ENCODE results near the gene ELF5. TPM values are rescaled to one million over a fixed set of nuclear protein-coding genes. Genes with fewer than 3 reads are reported as not detected.

The ELF5 gene
- total and polyA plus RNA-seq, 11 donors: not detected

- Histone ChIP-seq H3K36me3 (peaks cover 0 to 28% (median 17%) of the 10 kb centered on the region in 9 donors), H3K4me1 (no peaks in the 10 kb centered on the region), H3K4me3 (no peak overlapping the region), H3K9me3 (no peaks in the 10 kb centered on the region), H3K27ac (no peak overlapping the region), H3K27me3 (peaks cover 0 to 4% (median 0%) of the 10 kb centered on the region in 9 donors)
- intact Hi-C loops (cut with DNase I): no loop called here
- ATAC-seq: no peak
- TF ChIP-seq CTCF (IDR thresholded peaks at IDR 0.05) (no peak), POLR2A (IDR thresholded peaks at IDR 0.05) (no peak)
- WGBS, 4 donors: 84 to 95% (median 87%) methylated on average over 4 of the region's 4 CpGs
- DNase-seq: no peak
These were observed 36.7 kb downstream of the ELF5 start for GRCh38 chr11:34476849-34477248.

GRCh38 chr11:34475656-34476055 is 37.9 kb downstream of the ELF5 start:
- intact Hi-C loops (cut with DNase I): no loop called here

GRCh38 chr11:34473603-34474169 is 39.9 kb downstream of the ELF5 start:
- Histone ChIP-seq H3K9me3 (no peaks in the 10 kb centered on the region), H3K27ac (no peak overlapping the region), H3K27me3 (peaks cover 0 to 2% (median 0%) of the 10 kb centered on the region in 9 donors), H3K4me1 (no peaks in the 10 kb centered on the region), H3K4me3 (no peak overlapping the region), H3K36me3 (peaks cover 0 to 60% (median 49%) of the 10 kb centered on the region in 9 donors)
- no peak for ATAC-seq
- DNase-seq: no peak
- 93 to 97% (median 95%) methylated on average over 4 of the region's 4 CpGs for WGBS, 4 donors
- intact Hi-C loops (cut with DNase I): no loop called here
- TF ChIP-seq CTCF (IDR thresholded peaks at IDR 0.05) (no peak), POLR2A (IDR thresholded peaks at IDR 0.05) (no peak)

More at GRCh38 chr11:34475656-34476055, 37.9 kb downstream of the ELF5 start:
- no peak overlapping the region for H3K27ac ChIP-seq
- H3K27me3 ChIP-seq: peaks cover 0 to 4% (median 0%) of the 10 kb centered on the region in 9 donors
- H3K4me3 ChIP-seq: no peak overlapping the region
- ATAC-seq (no peak), DNase-seq (no peak)
- H3K36me3 ChIP-seq: peaks cover 0 to 40% (median 29%) of the 10 kb centered on the region in 9 donors
- no peaks in the 10 kb centered on the region for H3K9me3 ChIP-seq
- H3K4me1 ChIP-seq: no peaks in the 10 kb centered on the region
- 45 to 55% (median 51%) methylated on average over 3 of the region's 3 CpGs for WGBS, 4 donors
- no peak for TF ChIP-seq POLR2A (IDR thresholded peaks at IDR 0.05)
- no peak for TF ChIP-seq CTCF (IDR thresholded peaks at IDR 0.05)

- Histone ChIP-seq H3K9me3 (peaks cover 0 to 27% (median 11%) of the 10 kb centered on the region in 12 donors), H3K4me3 (no peak overlapping the region), H3K36me3 (peaks cover 2 to 98% (median 93%) of the 10 kb centered on the region in 9 donors), H3K27ac (no peak overlapping the region), H3K27me3 (no peaks in the 10 kb centered on the region), H3K4me1 (no peaks in the 10 kb centered on the region)
- ATAC-seq (no peak), DNase-seq (no peak)
- WGBS, 4 donors: 84 to 86% (median 85%) methylated on average over 8 of the region's 8 CpGs
- intact Hi-C loops (cut with DNase I): loop anchor here in 1 of 10 donors (10.0 kb wide), 1 partner anchor 384 kb away; no protein-coding TSS in a partner anchor
- TF ChIP-seq CTCF (IDR thresholded peaks at IDR 0.05) (peak; percentile 24 to 61 (median 42)), POLR2A (IDR thresholded peaks at IDR 0.05) (no peak)
These were observed 45.3 kb downstream of the ELF5 start for GRCh38 chr11:34468209-34468841.
